ENCODE results near the gene ELK4.

Gene ELK4

GRCh38 chr1:205668951-205669340 is 37.1 kb upstream of the ELK4 start:
- TF ChIP-seq, protein P1, sequence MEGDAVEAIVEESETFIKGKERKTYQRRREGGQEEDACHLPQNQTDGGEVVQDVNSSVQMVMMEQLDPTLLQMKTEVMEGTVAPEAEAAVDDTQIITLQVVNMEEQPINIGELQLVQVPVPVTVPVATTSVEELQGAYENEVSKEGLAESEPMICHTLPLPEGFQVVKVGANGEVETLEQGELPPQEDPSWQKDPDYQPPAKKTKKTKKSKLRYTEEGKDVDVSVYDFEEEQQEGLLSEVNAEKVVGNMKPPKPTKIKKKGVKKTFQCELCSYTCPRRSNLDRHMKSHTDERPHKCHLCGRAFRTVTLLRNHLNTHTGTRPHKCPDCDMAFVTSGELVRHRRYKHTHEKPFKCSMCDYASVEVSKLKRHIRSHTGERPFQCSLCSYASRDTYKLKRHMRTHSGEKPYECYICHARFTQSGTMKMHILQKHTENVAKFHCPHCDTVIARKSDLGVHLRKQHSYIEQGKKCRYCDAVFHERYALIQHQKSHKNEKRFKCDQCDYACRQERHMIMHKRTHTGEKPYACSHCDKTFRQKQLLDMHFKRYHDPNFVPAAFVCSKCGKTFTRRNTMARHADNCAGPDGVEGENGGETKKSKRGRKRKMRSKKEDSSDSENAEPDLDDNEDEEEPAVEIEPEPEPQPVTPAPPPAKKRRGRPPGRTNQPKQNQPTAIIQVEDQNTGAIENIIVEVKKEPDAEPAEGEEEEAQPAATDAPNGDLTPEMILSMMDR (IDR thresholded peaks at IDR 0.05; ENCODE audit: low read depth, low read length), result no peak
- no peak for DNase-seq (ENCODE audit: extremely low read depth, low read depth)

- no peak for DNase-seq (ENCODE audit: extremely low read depth, low read depth)
- TF ChIP-seq, protein P1 (IDR thresholded peaks at IDR 0.05; ENCODE audit: low read depth, low read length), result no peak
Measured at GRCh38 chr1:205667909-205668643, 36.3 kb upstream of the ELK4 start.

GRCh38 chr1:205666372-205667166 is 34.8 kb upstream of the ELK4 start:
- TF ChIP-seq, protein P1 (IDR thresholded peaks at IDR 0.05; ENCODE audit: low read depth, low read length), result no peak

DNA sequence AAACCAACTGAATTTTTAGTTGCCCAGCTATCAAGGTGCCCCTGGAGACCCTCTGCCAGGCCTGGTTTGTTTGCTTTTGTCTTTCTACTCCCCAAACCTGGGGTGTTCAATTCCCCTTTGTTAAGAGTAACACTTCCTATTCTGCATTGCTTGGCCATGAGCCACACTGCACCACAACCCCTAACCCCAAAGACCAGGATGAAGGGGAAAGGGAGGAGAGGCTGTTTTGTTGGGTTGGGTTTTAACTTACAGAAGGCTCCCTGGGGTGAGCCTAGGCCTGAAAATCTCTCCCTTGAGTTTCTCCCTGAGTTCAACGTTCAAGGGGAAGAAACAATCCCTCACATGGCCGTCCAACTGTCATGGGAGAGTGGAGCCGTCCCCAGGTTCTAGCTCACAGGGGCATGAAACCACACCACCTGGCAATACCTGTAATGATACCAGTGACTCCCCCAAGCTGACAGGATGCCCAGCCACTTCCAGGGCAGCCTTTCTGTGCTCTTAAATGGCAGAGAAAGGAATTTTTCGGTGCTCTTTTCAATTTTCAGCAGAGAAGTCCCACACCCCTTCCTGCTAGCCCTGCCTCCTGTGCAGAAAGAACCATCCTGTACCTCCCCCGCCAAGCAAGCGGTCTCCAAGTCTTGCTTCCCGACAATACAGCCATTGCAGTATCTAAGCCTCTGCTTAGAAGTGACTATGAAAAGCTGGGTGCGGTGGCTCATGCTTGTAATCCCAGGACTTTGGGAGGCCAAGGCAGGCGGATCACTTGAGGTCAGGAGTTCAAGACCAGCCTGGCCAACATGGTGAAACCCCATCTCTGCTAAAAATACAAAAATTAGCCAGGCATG is 33.6 kb upstream of the ELK4 start:
- no peak for DNase-seq (ENCODE audit: extremely low read depth, low read depth)
- TF ChIP-seq, protein P1 (IDR thresholded peaks at IDR 0.05; ENCODE audit: low read depth, low read length), result no peak

More at GRCh38 chr1:205666372-205667166, 34.8 kb upstream of the ELK4 start:
- no peak for DNase-seq (ENCODE audit: extremely low read depth, low read depth)

DNA sequence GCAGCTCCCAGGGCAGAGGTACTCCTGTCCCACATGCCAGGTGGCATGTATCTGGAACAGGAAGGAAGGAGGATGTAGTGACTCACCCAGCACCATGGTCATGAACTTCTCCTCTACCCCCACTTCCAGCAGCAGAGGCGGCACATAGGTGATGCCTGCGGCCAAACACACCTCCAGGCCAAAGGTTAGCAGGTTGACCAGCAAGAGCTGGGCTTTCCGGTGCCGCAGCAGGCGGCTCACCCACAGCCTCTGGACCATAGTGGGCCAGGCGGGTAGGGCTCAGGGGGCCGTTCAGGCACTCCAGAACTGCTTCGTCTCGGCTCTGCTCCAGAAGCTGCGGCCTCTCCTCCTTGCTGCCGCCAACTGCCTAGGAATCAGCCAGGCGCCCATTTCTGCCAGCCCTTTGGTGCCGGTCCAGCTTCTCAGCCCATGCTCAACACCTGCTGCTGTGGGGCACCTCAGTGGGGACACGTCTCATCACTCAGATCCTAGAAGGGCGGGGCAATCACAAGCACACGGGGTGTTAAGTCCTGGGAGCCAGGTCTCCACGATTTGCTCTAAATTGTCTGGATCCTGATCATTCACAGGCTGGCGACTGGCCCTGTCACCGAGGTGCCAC is 32.7 kb upstream of the ELK4 start:
- no peak for DNase-seq (ENCODE audit: extremely low read depth, low read depth)
- TF ChIP-seq, protein P1 (IDR thresholded peaks at IDR 0.05; ENCODE audit: low read depth, low read length), result no peak

- no peak for DNase-seq (ENCODE audit: extremely low read depth, low read depth)
- TF ChIP-seq, protein P1 (IDR thresholded peaks at IDR 0.05; ENCODE audit: low read depth, low read length), result no peak
Measured at GRCh38 chr1:205663286-205663936, 31.6 kb upstream of the ELK4 start.

Data from AG09319 (cell line).